ENCODE results near the gene LRMDA.

DNA sequence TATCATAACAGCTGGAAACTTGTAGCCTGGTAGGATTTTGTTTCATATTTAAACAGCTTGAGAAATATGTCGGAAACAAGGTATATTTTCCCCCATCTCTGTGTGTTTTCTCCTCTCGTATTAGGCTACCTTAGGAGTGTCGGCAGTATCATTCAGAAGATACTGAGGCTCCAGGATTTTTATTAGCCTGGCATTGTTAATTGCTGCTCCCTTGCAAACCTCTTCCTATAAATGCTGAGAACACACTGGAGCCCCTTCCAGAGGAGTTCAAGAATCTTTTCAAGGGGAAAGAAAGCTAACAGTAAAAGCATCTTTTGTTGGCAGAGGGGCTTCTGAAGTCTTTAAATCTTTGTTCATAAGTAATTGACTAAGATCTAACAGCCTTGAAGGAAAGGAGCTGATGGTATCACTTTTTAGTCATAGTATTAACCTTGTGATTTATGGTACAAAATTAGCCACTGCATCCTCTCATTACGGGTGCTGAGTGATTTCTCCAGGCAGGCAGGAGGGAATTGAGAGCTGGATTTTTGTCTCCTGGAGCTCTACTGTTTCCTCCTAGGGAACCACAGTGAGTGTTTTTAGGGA, 998.7 kb downstream of the LRMDA start:
- TF ChIP-seq, protein P1, sequence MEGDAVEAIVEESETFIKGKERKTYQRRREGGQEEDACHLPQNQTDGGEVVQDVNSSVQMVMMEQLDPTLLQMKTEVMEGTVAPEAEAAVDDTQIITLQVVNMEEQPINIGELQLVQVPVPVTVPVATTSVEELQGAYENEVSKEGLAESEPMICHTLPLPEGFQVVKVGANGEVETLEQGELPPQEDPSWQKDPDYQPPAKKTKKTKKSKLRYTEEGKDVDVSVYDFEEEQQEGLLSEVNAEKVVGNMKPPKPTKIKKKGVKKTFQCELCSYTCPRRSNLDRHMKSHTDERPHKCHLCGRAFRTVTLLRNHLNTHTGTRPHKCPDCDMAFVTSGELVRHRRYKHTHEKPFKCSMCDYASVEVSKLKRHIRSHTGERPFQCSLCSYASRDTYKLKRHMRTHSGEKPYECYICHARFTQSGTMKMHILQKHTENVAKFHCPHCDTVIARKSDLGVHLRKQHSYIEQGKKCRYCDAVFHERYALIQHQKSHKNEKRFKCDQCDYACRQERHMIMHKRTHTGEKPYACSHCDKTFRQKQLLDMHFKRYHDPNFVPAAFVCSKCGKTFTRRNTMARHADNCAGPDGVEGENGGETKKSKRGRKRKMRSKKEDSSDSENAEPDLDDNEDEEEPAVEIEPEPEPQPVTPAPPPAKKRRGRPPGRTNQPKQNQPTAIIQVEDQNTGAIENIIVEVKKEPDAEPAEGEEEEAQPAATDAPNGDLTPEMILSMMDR (IDR thresholded peaks at IDR 0.05) = no peak
- TF ChIP-seq POLR2A (IDR thresholded peaks at IDR 0.05) = no peak
